ENCODE measurements around the gene SASS6.

Gene SASS6

GRCh38 chr1:100087396-100087795 lies 45.3 kb downstream of the SASS6 start:
- no peak for TF ChIP-seq CTCF (IDR thresholded peaks at IDR 0.05; ENCODE audit: low read depth, low read length)
- no peak for DNase-seq (ENCODE audit: extremely low read depth, low read depth)

GRCh38 chr1:100080331-100080730 lies 52.4 kb downstream of the SASS6 start:
- DNase-seq (ENCODE audit: extremely low read depth, low read depth) = no peak
- no peak for TF ChIP-seq CTCF (IDR thresholded peaks at IDR 0.05; ENCODE audit: low read depth, low read length)

- DNase-seq (ENCODE audit: extremely low read depth, low read depth) = no peak
- no peak for TF ChIP-seq CTCF (IDR thresholded peaks at IDR 0.05; ENCODE audit: low read depth, low read length)
Measured at GRCh38 chr1:100077531-100077930, 55.2 kb downstream of the SASS6 start.

- DNase-seq (ENCODE audit: extremely low read depth, low read depth) = no peak
- TF ChIP-seq CTCF (IDR thresholded peaks at IDR 0.05; ENCODE audit: low read depth, low read length) = no peak
Measured at GRCh38 chr1:100076744-100077143, 56.0 kb downstream of the SASS6 start.

GRCh38 chr1:100076319-100076718 lies 56.4 kb downstream of the SASS6 start:
- DNase-seq (ENCODE audit: extremely low read depth, low read depth) = no peak
- TF ChIP-seq CTCF (IDR thresholded peaks at IDR 0.05; ENCODE audit: low read depth, low read length) = no peak

- no peak for DNase-seq (ENCODE audit: extremely low read depth, low read depth)
- TF ChIP-seq CTCF (IDR thresholded peaks at IDR 0.05; ENCODE audit: low read depth, low read length) = no peak
Measured at GRCh38 chr1:100075773-100076172, 57.0 kb downstream of the SASS6 start.

- DNase-seq (ENCODE audit: extremely low read depth, low read depth) = no peak
- no peak for TF ChIP-seq CTCF (IDR thresholded peaks at IDR 0.05; ENCODE audit: low read depth, low read length)
Measured at GRCh38 chr1:100074604-100075395, 57.9 kb downstream of the SASS6 start.

All from AG09319 (cell line).